DOHH2 (cell line): ENCODE measurements around the gene AIRE.

Source experiments
- CTCF ChIP-seq: fragments of 200-600 bp; sonication (generic); IDR thresholded peaks from one replicate; pipeline ENCODE4 v1.5.1; 2014; ENCODE audit warnings: antibody characterized with exemption, mild to moderate bottlenecking, low read depth, low read length; ENCODE audit not compliant: poor library complexity, severe bottlenecking
- EZH2phosphoT487 ChIP-seq: fragments of 200-600 bp; sonication (generic); IDR thresholded peaks from 2 replicates; pipeline ENCODE4 v1.6.1; 2017; ENCODE audit warnings: borderline replicate concordance, mild to moderate bottlenecking, antibody characterized with exemption, low read length, moderate library complexity, mixed read lengths

GRCh38 chr21:44304011-44304616 is 18.4 kb downstream of the AIRE start:
- no peak for TF ChIP-seq CTCF
- TF ChIP-seq EZH2phosphoT487: no peak
